ENCODE measurements around the gene OGFRL1. TPM values are rescaled to one million over a fixed set of nuclear protein-coding genes. Genes with fewer than 3 reads are reported as not detected.

OGFRL1 gene
- total RNA-seq, 1 donor: 21.6 TPM

GRCh38 chr6:71294121-71294523 is 5.5 kb downstream of the OGFRL1 start:
- H3K4me3 ChIP-seq (ENCODE audit: low read depth, low read length): no peak overlapping the region
- peak; percentile 99 for DNase-seq (ENCODE audit: low read depth)
- no peak for TF ChIP-seq CTCF (IDR thresholded peaks at IDR 0.05; ENCODE audit: insufficient read depth, low read length)

GRCh38 chr6:71298459-71298858 is 9.8 kb downstream of the OGFRL1 start:
- no peak for TF ChIP-seq CTCF (IDR thresholded peaks at IDR 0.05; ENCODE audit: insufficient read depth, low read length)
- no peak for DNase-seq (ENCODE audit: low read depth)
- H3K4me3 ChIP-seq (ENCODE audit: low read depth, low read length): no peak overlapping the region

- TF ChIP-seq CTCF (IDR thresholded peaks at IDR 0.05; ENCODE audit: insufficient read depth, low read length): no peak
- DNase-seq (ENCODE audit: low read depth): no peak
- no peak overlapping the region for H3K4me3 ChIP-seq (ENCODE audit: low read depth, low read length)
Measured at GRCh38 chr6:71299541-71300470, 11.2 kb downstream of the OGFRL1 start.

GRCh38 chr6:71300561-71301168 is 12.1 kb downstream of the OGFRL1 start:
- no peak for DNase-seq (ENCODE audit: low read depth)
- TF ChIP-seq CTCF (IDR thresholded peaks at IDR 0.05; ENCODE audit: insufficient read depth, low read length): no peak

GRCh38 chr6:71301546-71301945 is 12.9 kb downstream of the OGFRL1 start:
- no peak for DNase-seq (ENCODE audit: low read depth)
- no peak for TF ChIP-seq CTCF (IDR thresholded peaks at IDR 0.05; ENCODE audit: insufficient read depth, low read length)
- H3K4me3 ChIP-seq (ENCODE audit: low read depth, low read length): no peak overlapping the region

More at GRCh38 chr6:71300561-71301168, 12.1 kb downstream of the OGFRL1 start:
- no peak overlapping the region for H3K4me3 ChIP-seq (ENCODE audit: low read depth, low read length)

GRCh38 chr6:71309656-71310055 is 21.0 kb downstream of the OGFRL1 start:
- H3K4me3 ChIP-seq (ENCODE audit: low read depth, low read length): no peak overlapping the region
- peak; percentile 26 for DNase-seq (ENCODE audit: low read depth)
- no peak for TF ChIP-seq CTCF (IDR thresholded peaks at IDR 0.05; ENCODE audit: insufficient read depth, low read length)
